ENCODE results near the gene FBXW5.
A peak's percentile ranks its signal among the peaks of the same experiment; 100 is the strongest.

Gene FBXW5

GRCh38 chr9:136910901-136911245 is 33.7 kb downstream of the FBXW5 start:
- no peak for DNase-seq (ENCODE audit: low read depth in 2 of 2)

- DNase-seq (ENCODE audit: low read depth in 2 of 2): no peak
These were observed 34.2 kb downstream of the FBXW5 start for GRCh38 chr9:136910197-136910900.

- no peak for DNase-seq (ENCODE audit: low read depth in 2 of 2)
These were observed 37.3 kb downstream of the FBXW5 start for GRCh38 chr9:136907011-136907914.

GRCh38 chr9:136906266-136906665 is 38.3 kb downstream of the FBXW5 start:
- DNase-seq (ENCODE audit: low read depth in 2 of 2): no peak

- no peak for DNase-seq (ENCODE audit: low read depth in 2 of 2)
These were observed 41.4 kb downstream of the FBXW5 start for GRCh38 chr9:136903041-136903554.

- DNase-seq (ENCODE audit: low read depth in 2 of 2): peak; percentile 76 to 87
These were observed 42.2 kb downstream of the FBXW5 start for GRCh38 chr9:136902259-136902821.

- DNase-seq (ENCODE audit: low read depth in 2 of 2): peak; percentile 61 to 82
These were observed 42.9 kb downstream of the FBXW5 start for GRCh38 chr9:136901516-136902258.

- DNase-seq (ENCODE audit: low read depth in 2 of 2): no peak
These were observed 43.5 kb downstream of the FBXW5 start for GRCh38 chr9:136900988-136901515.

GRCh38 chr9:136900556-136900955 is 44.0 kb downstream of the FBXW5 start:
- DNase-seq (ENCODE audit: low read depth in 2 of 2): no peak

GRCh38 chr9:136899196-136899595 is 45.3 kb downstream of the FBXW5 start:
- DNase-seq (ENCODE audit: low read depth in 2 of 2): no peak

GRCh38 chr9:136898483-136899100 is 45.9 kb downstream of the FBXW5 start:
- no peak for DNase-seq (ENCODE audit: low read depth in 2 of 2)

GRCh38 chr9:136896027-136896426 is 48.5 kb downstream of the FBXW5 start:
- no peak for DNase-seq (ENCODE audit: low read depth in 2 of 2)

GRCh38 chr9:136890661-136891060 is 53.9 kb downstream of the FBXW5 start:
- no peak for DNase-seq (ENCODE audit: low read depth in 2 of 2)
